Right lung (tissue), 5 donors: ENCODE data around the gene DNAJC3. TPM values are rescaled to one million over a fixed set of nuclear protein-coding genes. Genes with fewer than 3 reads are reported as not detected.

ENCODE experiments used
- DNase-seq, 2 donors: peaks; one replicate each; pipeline ENCODE4 v3.0.0-alpha.2; 2013
- polyA plus RNA-seq, 5 donors: library from polyadenylated mRNA; unstranded; fragments of 120-200 nt; gene quantifications; one replicate each; pipeline versions ENCODE4 v1.2.1 to v1.2.3, GENCODE V29; 2013; ENCODE audit warnings: inconsistent platforms in 1 of 5, low replicate concordance in 1 of 5; ENCODE audit not compliant: insufficient read length in 5 of 5, insufficient read depth in 1 of 5

DNAJC3 gene
- polyA plus RNA-seq, 5 donors = 28.9 to 34.4 (median 31.6) TPM

- DNase-seq = peak in 1 of 2 donors; percentile 1
Observed at GRCh38 chr13:95833719-95834118, 156.8 kb downstream of the DNAJC3 start.

GRCh38 chr13:95834134-95834765 lies 157.3 kb downstream of the DNAJC3 start:
- peak; percentile 59 to 76 for DNase-seq

- no peak for DNase-seq
Observed at GRCh38 chr13:95841894-95842293, 165.0 kb downstream of the DNAJC3 start.

- DNase-seq = no peak
Observed at GRCh38 chr13:95842898-95843297, 166.0 kb downstream of the DNAJC3 start.

Other genes with a start within 250 kb of the DNAJC3 start
- 1 to 10 TPM; 2.6 to 4.9 (median 3.4) TPM for gene CLDN10, start 124.4 kb upstream of the DNAJC3 start, polyA plus RNA-seq
- 10 to 100 TPM; 42.9 to 48.8 (median 45.4) TPM for gene DZIP1, start 32.4 kb upstream of the DNAJC3 start, polyA plus RNA-seq